Hematopoietic multipotent progenitor cell treated with erythropoietin and hydrocortisone succinate and interleukin-3 and kit ligand, for 6 days (in vitro differentiated cells): Measurements from ENCODE around the gene POSTN.
"Not testable (repeated sequence)": the region's sequence is repeated elsewhere in the genome, so short reads cannot be mapped to it uniquely, and the experiment has no call there.

Source experiments
- DNase-seq: peaks from one replicate; pipeline ENCODE4 v3.0.0-alpha.2; 2015

The POSTN gene

GRCh38 chr13:37594550-37594949 is 4.0 kb downstream of the POSTN start:
- DNase-seq: no peak

- not testable (repeated sequence) for DNase-seq
Measured at GRCh38 chr13:37589381-37589780, 9.2 kb downstream of the POSTN start.

DNA sequence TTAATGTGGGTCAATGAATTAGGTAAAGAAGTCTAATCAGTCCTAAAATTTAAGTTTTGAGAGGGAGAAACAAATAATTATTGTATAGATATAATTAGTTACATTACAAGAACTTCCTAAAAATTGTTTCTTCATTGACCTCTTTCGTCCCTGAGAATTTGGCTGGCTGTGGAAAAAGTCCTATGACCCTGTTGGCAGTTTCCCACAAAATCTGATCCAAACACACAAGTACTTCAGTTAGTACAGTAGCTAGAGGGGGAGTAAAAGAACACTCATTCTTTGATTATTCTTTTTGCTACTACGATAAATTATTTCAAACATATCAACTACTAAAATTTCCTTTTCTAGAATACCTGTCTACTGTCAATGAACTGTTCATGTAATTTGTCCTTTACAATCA is 11.3 kb downstream of the POSTN start:
- DNase-seq: no peak

DNA sequence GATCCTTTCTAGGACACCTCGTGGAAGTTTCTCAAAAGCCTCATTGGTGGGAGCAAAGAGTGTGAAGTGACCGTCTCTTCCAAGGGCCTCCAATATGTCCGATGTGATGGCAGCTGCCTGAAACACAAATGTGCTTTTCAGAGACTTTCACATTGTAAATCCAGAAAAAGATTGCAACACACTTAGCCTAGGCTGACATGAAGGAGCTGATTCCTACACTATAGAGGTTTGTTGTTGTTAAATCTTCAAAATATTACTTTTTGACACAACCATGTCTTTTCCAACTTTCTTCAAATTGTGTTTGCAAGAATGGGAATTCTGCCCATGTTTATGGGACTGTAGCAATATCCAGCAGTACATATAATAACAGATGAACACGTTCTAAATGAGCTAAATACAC is 12.4 kb downstream of the POSTN start:
- no peak for DNase-seq

GRCh38 chr13:37585541-37585940 is 13.0 kb downstream of the POSTN start:
- DNase-seq: no peak

DNA sequence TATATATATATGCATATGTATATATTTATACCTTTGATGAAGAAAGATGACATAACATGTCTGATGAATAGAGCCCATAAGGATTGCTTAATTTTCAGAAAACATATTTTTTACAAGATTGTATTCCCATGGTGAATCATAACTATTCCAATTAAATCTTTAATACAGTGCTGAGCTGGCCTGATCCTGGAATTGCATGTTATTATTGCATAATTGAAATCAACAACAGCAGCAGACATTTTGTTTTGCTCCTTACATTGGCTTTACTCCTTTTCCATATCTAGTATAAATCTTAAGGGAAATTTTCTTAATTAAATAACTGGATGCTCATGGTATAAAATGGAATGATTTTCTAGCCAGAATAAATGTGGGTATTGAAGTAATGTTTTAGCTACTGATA is 22.0 kb downstream of the POSTN start:
- DNase-seq: no peak

DNA sequence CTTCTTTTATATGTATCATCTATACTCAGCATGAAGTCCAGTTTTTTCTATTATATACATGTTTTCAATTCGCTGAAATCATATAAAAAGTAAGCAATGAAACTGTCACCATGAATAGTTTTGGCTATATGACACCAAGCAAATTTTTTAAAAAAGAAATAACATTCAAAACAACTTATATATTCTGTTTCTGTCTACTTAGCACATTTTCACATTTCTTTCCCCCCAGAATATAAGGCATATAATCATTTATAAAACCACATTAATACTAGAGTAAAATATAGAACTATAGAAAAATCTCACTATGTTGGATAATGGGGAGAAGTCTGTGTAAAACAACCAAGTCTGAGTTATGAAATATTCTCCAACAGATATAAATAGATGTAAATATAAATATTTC is 33.1 kb downstream of the POSTN start:
- DNase-seq: no peak

DNA sequence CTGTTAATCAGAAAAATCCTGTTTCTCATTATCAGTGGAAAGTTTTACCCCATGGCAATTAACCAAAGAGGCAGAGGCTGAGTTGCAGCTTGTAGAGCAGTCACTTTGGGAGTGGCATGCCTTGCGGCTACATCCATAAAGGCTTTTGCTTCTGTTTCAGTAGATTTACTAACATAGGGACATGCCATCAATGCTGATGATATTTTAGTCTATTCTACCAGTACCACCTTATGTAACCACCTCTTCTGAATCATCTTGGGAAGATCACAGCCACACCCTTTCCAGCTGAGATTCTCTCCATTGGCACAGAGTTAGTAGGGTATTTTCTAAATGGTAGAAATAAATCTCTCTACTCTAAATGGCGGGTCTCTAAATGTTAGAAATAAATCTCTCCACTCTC is 37.5 kb downstream of the POSTN start:
- DNase-seq: no peak

DNA sequence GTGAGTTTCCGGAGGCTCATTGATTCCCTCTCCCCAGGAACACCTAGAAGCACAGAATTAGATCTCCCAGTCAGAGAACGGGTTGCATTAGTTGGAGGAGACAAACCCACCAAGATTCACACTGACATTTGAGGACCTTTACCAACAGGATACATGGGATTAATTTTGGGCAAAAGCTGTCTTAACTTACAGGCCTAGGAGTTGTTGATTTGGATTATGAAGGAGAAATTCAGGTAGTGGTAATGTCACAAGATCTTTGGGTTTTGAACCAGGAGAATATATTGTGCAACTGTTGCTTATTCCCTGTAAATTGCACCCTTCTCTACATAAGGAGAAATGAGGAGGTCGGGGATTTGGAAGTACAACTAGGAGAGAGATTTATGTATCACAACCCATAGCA is 38.0 kb downstream of the POSTN start:
- DNase-seq: no peak

GRCh38 chr13:37558766-37559165 is 39.8 kb downstream of the POSTN start:
- not testable (repeated sequence) for DNase-seq

GRCh38 chr13:37546087-37546486 is 52.5 kb downstream of the POSTN start:
- no peak for DNase-seq

- no peak for DNase-seq
Measured at GRCh38 chr13:37544995-37545394, 53.6 kb downstream of the POSTN start.

DNA sequence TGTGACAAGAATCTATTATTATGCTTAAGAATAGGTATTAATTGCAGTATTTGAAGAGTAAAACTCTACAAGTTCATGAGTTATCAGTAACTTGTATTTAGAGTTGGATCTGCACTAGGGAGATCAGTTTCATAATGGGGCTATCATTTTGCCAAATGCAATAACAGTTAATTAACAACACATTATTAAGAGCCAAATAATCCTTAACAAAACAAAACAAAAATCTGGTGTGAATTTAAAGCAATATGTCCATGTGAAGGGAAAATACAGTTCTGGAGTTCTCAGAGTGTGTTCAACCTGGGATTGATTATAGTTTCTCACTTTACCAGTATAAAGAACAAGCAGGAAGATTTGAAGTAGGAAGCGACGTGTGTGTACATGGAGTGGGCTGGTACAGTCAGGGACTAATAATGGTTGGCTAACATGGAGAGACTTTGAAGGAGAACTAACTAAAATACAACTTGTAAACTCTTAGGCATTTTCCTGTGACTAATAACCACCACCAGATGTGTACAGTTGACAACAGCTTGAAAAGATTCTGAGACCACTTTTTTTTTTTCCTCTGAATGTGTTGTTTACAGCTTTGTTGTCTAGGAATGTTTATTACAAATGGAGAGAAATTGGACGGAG is 58.5 kb downstream of the POSTN start:
- no peak for DNase-seq

GRCh38 chr13:37539170-37539569 is 59.4 kb downstream of the POSTN start:
- DNase-seq: no peak

DNA sequence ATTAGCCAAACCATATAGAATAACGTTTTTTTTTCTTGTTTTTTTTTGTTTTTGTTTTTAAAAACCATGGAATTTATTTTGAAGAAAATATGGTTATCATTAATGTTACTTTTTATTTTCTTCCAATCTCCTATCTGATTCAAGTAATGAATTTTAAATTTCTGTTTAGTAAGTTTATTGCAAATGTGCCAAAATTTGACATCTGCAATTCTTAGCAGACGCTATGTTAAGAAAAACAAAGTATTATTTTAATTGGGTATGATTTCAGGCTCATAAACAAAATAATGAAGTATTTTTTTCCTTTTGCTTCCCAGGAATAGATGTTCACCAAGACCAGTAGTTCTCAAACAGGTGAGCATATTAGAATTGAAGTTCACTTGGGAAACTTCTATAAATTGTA is 63.1 kb downstream of the POSTN start:
- no peak for DNase-seq

- no peak for DNase-seq
Measured at GRCh38 chr13:37534676-37535075, 63.9 kb downstream of the POSTN start.

GRCh38 chr13:37534181-37534580 is 64.4 kb downstream of the POSTN start:
- no peak for DNase-seq

DNA sequence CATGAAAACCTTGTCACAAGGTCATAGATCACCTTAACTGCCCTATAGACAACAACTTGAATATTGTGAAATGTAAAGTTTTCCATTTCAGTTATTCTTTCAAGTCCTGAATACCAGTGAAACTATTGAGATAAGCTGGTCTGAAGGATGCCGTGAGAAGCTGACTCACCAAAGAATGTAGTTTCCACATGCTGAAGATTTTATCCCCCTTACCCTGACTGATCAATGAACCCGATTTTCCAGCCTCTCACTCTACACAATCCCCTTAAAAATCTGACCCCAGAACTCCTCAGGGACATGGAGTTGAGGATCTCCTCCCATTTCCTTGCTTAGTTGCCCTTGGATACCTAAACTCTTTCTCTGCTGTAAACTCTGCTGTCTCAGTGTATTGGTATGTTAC is 67.5 kb downstream of the POSTN start:
- no peak for DNase-seq

GRCh38 chr13:37529751-37530385 is 68.7 kb downstream of the POSTN start:
- no peak for DNase-seq

GRCh38 chr13:37526710-37527473 is 71.7 kb downstream of the POSTN start:
- no peak for DNase-seq

GRCh38 chr13:37515226-37515625 is 83.3 kb downstream of the POSTN start:
- no peak for DNase-seq
